ENCODE results near the gene TRPM4.

TRPM4 gene

DNA sequence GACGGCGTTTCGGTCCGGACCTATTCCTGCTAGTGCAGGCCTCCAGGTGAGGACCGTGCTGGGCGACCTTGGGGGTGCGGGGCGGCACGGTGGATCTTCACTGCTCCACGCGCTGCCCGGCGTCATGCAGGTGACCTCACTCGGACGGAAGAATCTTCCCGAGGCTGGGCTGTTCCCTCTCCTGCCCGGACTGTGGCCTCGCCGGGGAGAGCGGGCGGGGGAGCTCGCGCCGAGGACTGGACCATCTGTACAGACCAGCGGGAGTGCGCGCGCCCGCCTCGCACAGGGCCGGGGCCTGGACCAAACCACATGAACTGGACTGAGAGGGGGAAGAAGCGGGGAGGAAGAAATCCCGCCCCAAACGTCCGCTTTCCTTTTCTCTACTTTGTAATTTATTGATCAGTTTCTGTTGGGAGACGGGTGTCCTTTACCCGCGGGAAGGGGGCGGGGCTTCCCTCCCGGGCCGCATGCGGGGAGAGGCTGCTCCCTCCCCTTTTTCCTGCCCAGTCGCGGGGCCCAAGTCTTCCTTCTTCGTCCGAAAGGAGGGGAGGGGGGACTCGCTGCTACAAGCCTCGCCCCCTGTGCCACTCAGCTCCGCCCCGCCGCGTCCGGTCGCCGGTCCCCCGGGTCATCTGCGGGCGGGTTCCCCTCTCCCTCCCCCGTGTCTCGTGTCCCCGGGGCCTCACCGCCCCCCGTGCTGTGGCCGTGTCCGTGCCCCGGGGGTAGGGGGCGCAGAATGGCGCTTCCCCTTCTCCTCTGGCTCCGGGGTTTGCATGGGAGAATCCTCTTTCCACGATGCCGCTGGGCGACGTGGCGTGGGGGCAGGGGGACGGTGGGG lies 7.3 kb upstream of the TRPM4 start:
- TF ChIP-seq, protein P1, sequence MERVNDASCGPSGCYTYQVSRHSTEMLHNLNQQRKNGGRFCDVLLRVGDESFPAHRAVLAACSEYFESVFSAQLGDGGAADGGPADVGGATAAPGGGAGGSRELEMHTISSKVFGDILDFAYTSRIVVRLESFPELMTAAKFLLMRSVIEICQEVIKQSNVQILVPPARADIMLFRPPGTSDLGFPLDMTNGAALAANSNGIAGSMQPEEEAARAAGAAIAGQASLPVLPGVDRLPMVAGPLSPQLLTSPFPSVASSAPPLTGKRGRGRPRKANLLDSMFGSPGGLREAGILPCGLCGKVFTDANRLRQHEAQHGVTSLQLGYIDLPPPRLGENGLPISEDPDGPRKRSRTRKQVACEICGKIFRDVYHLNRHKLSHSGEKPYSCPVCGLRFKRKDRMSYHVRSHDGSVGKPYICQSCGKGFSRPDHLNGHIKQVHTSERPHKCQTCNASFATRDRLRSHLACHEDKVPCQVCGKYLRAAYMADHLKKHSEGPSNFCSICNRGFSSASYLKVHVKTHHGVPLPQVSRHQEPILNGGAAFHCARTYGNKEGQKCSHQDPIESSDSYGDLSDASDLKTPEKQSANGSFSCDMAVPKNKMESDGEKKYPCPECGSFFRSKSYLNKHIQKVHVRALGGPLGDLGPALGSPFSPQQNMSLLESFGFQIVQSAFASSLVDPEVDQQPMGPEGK (CRISPR knock-in tag; IDR thresholded peaks at IDR 0.05; ENCODE audit: borderline replicate concordance) = no peak
- no peak for TF ChIP-seq CSDC2 (CRISPR knock-in tag; IDR thresholded peaks at IDR 0.05)
- no peak for TF ChIP-seq TOX (CRISPR knock-in tag; IDR thresholded peaks at IDR 0.05; ENCODE audit: borderline replicate concordance)
- TF ChIP-seq ZNF565 (CRISPR knock-in tag; conservative IDR thresholded peaks at IDR 0.05; ENCODE audit: low read depth) = no peak
- TF ChIP-seq ZFP30 (CRISPR knock-in tag; IDR thresholded peaks at IDR 0.05) = no peak
- no peak for TF ChIP-seq SNAI2 (CRISPR knock-in tag; IDR thresholded peaks at IDR 0.05)
- TF ChIP-seq ZC3H10 (CRISPR knock-in tag; IDR thresholded peaks at IDR 0.05) = no peak
- TF ChIP-seq, protein P2, sequence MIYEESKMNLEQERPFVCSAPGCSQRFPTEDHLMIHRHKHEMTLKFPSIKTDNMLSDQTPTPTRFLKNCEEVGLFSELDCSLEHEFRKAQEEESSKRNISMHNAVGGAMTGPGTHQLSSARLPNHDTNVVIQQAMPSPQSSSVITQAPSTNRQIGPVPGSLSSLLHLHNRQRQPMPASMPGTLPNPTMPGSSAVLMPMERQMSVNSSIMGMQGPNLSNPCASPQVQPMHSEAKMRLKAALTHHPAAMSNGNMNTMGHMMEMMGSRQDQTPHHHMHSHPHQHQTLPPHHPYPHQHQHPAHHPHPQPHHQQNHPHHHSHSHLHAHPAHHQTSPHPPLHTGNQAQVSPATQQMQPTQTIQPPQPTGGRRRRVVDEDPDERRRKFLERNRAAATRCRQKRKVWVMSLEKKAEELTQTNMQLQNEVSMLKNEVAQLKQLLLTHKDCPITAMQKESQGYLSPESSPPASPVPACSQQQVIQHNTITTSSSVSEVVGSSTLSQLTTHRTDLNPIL (CRISPR knock-in tag; IDR thresholded peaks at IDR 0.05; ENCODE audit: low read depth) = no peak
- no peak for TF ChIP-seq ISL1 (CRISPR knock-in tag; IDR thresholded peaks at IDR 0.05)
- ATAC-seq = peak; percentile 75

DNA sequence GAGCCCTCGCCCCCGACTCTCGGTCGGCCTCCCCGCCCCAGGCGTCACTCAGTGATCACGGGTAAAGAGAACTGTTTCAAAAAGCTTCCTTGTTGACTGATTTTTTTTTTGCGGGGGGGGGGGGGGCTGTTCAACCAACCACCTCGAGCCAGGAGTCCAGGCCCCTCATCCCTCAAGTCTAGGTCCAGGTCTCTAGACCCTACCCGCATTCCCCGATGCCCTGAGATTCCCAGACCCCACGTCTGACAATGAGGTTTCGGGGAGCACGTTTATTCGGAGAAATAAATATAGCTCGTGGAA lies 6.7 kb upstream of the TRPM4 start:
- TF ChIP-seq ZC3H10 (CRISPR knock-in tag; IDR thresholded peaks at IDR 0.05) (no peak), ESRRG (CRISPR knock-in tag; IDR thresholded peaks at IDR 0.05) (no peak), TCF4 (CRISPR knock-in tag; IDR thresholded peaks at IDR 0.05; ENCODE audit: borderline replicate concordance) (no peak), GLIS3 (CRISPR knock-in tag; IDR thresholded peaks at IDR 0.05) (no peak), ZNF8 (CRISPR knock-in tag; IDR thresholded peaks at IDR 0.05) (no peak), ISL1 (CRISPR knock-in tag; IDR thresholded peaks at IDR 0.05) (no peak)
- TF ChIP-seq, protein P3, sequence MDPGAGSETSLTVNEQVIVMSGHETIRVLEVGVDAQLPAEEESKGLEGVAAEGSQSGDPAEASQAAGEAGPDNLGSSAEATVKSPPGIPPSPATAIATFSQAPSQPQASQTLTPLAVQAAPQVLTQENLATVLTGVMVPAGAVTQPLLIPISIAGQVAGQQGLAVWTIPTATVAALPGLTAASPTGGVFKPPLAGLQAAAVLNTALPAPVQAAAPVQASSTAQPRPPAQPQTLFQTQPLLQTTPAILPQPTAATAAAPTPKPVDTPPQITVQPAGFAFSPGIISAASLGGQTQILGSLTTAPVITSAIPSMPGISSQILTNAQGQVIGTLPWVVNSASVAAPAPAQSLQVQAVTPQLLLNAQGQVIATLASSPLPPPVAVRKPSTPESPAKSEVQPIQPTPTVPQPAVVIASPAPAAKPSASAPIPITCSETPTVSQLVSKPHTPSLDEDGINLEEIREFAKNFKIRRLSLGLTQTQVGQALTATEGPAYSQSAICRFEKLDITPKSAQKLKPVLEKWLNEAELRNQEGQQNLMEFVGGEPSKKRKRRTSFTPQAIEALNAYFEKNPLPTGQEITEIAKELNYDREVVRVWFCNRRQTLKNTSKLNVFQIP (CRISPR knock-in tag; IDR thresholded peaks at IDR 0.05; ENCODE audit: borderline replicate concordance, low read depth) = no peak
- TF ChIP-seq, protein P2 (CRISPR knock-in tag; IDR thresholded peaks at IDR 0.05; ENCODE audit: low read depth) = no peak
- ATAC-seq = no peak

DNA sequence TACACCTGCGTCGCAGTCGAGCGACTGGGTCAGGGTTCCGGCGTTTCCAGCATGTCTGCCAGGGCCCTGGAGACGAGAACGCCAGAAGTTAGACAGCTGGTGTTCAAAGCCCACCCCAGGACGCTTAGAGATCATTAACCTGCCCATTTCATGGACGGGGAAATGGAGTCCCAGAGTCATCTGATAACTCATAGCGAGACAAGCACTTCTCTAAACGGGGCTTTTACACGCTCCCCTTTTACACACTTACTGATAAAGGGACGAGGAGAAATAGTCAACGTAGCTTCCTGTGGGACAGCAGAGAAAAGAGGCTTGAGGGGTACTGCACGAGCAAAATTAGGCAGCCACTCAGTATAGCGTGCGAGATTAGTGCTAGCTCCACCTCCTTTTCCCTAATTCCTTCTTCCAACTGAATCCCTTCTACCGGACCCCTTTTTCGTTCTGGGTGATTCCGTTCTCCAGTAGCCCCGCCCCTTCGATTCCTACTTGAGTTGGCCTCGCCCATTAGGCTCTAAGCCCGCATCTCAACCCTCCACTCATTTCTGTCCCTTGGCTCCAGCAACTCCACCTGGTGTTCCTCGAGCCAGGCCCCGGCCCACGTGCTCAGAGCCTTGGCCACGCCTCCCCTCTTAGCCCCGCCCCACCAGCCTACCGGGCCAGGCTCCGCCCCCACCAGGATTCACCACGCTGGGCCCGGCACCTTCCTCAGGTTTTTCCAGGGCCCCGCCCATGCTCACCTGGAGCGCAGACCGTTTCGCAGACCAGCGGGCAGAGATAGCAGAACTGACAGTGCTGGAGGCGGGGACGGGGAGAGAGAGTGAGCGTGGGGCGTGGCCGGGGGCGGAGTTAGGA lies 6.1 kb upstream of the TRPM4 start:
- no peak for ATAC-seq
- TF ChIP-seq, protein P1 (CRISPR knock-in tag; IDR thresholded peaks at IDR 0.05; ENCODE audit: borderline replicate concordance) = no peak
- TF ChIP-seq PPARA (CRISPR knock-in tag; IDR thresholded peaks at IDR 0.05; ENCODE audit: borderline replicate concordance) (no peak), TCF4 (CRISPR knock-in tag; IDR thresholded peaks at IDR 0.05; ENCODE audit: borderline replicate concordance) (no peak), CSDC2 (CRISPR knock-in tag; IDR thresholded peaks at IDR 0.05) (no peak), RARB (CRISPR knock-in tag; IDR thresholded peaks at IDR 0.05) (no peak), ESRRG (CRISPR knock-in tag; IDR thresholded peaks at IDR 0.05) (no peak), ZFP30 (CRISPR knock-in tag; IDR thresholded peaks at IDR 0.05) (no peak), ARNTL (CRISPR knock-in tag; IDR thresholded peaks at IDR 0.05; ENCODE audit: borderline replicate concordance, low read depth) (no peak), OSR1 (CRISPR knock-in tag; IDR thresholded peaks at IDR 0.05) (no peak), BACH2 (CRISPR knock-in tag; IDR thresholded peaks at IDR 0.05; ENCODE audit: borderline replicate concordance) (no peak), ISL1 (CRISPR knock-in tag; IDR thresholded peaks at IDR 0.05) (no peak), ZFP3 (CRISPR knock-in tag; IDR thresholded peaks at IDR 0.05) (no peak)
- TF ChIP-seq, protein P3 (CRISPR knock-in tag; IDR thresholded peaks at IDR 0.05; ENCODE audit: borderline replicate concordance, low read depth) = no peak
- TF ChIP-seq, protein P2 (CRISPR knock-in tag; IDR thresholded peaks at IDR 0.05; ENCODE audit: low read depth) = no peak
- TF ChIP-seq, protein P4, sequence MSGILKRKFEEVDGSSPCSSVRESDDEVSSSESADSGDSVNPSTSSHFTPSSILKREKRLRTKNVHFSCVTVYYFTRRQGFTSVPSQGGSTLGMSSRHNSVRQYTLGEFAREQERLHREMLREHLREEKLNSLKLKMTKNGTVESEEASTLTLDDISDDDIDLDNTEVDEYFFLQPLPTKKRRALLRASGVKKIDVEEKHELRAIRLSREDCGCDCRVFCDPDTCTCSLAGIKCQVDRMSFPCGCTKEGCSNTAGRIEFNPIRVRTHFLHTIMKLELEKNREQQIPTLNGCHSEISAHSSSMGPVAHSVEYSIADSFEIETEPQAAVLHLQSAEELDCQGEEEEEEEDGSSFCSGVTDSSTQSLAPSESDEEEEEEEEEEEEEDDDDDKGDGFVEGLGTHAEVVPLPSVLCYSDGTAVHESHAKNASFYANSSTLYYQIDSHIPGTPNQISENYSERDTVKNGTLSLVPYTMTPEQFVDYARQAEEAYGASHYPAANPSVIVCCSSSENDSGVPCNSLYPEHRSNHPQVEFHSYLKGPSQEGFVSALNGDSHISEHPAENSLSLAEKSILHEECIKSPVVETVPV (CRISPR knock-in tag; IDR thresholded peaks at IDR 0.05) = no peak
